Globus pallidus (tissue), 1 donor: ENCODE data around the gene DHODH.
A peak's percentile ranks its signal among the peaks of the same experiment; 100 is the strongest.
"Not testable (repeated sequence)": the region's sequence is repeated elsewhere in the genome, so short reads cannot be mapped to it uniquely, and the experiment has no call there.

Experiments
- DNase-seq: peaks from one replicate; pipeline ENCODE4 v3.0.0-alpha.2; 2015; ENCODE audit warnings: low spot score

The DHODH gene

DNA sequence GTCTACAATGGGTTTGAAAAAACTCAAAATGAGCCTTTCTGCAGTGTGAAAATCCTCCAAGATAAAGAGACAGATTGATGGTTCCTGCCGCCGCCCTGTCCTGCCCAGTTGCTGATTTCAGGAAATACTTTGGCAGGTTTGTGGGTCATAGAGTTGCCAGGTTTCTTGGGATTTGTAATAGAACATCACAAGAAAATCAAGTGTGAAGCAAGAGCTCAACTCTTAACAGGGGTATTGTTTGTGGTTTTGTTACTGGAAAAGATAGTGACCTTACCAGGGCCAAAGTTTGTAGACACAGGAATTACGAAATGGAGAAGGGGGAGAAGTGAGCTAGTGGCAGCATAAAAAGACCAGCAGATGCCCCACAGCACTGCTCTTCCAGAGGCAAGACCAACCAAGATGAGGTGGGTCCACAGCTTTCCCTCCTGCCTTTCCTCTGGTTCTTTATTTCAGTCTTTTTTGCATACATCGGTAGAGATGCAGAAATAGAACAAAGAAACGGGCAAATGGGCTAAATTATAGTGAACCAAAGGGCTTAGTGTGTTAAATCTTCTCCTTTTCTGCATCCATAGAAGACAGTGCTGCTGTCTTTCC, 45.8 kb downstream of the DHODH start, which contains the start of gene HP:
TSS of gene HP (plus strand) at position 252 of the 594 bp plus-strand sequence. CDS start at position 400, 148 bp downstream.
- DNase-seq: not testable (repeated sequence)

DNA sequence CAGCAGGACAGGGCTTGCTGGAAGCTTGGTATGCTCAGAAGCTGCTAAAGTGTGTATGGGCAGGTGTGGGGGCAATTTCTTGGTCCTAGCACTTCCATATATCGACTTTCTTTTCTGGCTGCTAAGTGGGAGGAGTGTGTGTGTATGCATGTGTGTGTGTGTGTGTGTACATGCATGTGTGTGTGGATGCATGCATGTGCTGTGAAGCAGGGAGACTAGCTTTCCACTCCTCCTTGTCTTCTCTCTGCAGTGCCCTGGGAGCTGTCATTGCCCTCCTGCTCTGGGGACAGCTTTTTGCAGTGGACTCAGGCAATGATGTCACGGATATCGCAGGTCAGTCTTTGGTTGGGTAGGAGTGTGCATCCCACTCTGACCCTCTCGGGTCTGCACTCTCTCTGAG, 47.4 kb downstream of the DHODH start:
- DNase-seq: no peak

DNA sequence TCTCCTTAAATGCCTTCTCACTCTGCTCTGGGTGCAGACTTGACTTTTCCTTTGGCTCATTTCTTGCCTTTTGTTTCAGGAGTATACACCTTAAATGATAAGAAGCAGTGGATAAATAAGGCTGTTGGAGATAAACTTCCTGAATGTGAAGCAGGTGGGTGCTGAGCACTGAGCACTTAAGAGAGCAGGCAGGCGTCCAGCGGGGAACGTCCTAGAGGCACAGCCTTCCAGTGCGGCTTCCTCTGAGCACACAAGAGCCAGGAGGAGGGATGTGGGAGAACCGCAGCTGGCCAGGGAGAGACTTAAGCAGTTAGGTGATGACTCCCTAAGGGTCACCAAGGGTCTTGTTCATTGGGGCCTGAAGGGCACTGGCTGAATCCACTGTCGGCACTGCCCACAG, 48.8 kb downstream of the DHODH start:
- DNase-seq: not testable (repeated sequence)

DNA sequence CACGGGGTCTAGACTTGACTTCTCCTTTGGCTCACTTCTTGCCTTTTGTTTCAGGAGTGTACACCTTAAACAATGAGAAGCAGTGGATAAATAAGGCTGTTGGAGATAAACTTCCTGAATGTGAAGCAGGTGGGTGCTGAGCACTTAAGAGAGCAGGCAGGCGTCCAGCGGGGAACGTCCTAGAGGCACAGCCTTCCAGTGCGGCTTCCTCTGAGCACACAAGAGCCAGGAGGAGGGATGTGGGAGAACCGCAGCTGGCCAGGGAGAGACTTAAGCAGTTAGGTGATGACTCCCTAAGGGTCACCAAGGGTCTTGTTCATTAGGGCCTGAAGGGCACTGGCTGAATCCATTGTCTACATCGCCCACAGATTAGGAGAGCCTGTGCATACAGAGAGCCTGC, 50.5 kb downstream of the DHODH start:
- DNase-seq: not testable (repeated sequence)

DNA sequence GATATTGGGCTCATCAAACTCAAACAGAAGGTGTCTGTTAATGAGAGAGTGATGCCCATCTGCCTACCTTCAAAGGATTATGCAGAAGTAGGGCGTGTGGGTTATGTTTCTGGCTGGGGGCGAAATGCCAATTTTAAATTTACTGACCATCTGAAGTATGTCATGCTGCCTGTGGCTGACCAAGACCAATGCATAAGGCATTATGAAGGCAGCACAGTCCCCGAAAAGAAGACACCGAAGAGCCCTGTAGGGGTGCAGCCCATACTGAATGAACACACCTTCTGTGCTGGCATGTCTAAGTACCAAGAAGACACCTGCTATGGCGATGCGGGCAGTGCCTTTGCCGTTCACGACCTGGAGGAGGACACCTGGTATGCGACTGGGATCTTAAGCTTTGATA, 51.9 kb downstream of the DHODH start:
- no peak for DNase-seq

DNA sequence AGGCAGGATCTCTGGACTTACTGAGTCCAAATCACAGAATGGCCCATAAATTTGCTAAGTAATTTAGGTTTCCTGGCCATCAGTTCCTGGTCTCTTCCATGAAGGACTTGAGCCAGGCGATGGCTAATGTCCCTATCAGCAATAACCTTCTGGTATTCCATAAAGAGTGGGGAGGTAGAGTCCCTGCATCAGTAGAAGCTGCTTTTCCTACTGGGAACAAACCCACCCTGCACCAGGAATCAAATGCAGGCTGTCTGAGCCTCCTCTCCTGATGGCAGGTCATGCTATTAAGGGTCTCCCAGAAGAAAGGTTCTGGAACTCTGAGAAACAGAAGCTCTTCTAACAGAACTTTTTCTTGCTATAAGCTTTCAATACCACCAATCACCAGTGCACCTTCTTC, 53.0 kb downstream of the DHODH start:
- DNase-seq: no peak

DNA sequence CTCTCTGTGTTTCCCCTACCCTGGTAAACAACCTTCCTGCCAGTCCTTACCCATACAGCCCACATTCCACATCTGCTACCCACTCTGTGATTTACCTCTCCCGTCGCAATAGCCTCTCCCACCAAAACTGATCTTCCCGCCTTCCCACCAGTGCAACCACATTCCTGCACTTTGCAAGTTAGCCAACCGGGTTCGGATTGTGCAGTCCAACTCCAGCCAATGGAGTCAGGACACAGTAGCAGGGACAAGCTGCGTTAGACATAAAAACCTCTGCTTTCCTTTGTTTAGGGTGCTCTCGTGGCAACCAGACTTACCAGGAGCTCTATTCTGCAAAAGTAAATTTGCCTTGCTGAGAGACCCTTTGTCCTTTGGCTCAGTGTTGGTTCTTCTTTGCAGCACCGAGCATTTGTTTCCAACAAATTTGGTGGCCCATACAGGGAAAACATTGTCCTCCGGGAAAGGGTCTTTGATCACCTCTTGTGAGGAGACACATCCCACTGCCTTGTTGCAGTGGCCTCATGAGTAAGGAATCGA, 55.9 kb downstream of the DHODH start:
- DNase-seq: no peak

DNA sequence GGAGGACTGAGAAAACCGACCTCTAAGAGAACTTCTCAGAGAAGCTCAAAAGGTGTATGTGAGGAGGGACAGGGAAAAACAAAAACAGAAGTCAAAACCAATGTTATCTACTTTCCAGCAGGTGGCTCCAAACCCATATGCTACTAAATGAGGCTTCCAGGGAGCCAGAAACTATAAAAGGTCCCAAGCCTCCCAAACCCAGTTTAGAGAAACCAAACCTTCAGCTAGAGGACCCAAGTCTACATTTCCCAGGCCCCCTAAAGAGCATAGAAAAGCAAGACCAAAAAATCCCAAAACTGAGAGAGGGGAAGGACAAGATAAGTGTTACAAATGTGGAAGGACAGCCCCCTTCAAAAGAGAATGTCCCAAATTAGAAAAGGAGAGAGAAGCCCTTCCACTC, 58.2 kb downstream of the DHODH start:
- peak; percentile 64 for DNase-seq

DNA sequence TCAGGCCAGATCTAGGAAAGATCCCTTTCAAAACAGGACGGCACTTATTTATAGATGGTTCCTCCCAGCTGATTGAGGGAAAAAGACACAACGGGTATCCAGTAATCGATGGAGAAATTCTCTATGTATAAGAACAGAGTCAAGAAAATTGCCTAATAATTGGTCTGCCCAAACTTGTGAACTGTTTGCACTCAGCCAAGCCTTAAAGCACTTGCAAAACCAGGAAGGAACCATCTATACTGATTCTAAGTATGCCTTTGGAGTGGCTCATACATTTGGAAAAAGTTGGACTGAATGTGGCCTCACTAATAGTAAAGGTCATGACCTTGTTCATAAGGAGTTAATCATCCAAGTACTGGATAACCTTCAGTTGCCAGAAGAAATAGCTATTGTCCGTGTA, 60.4 kb downstream of the DHODH start:
- no peak for DNase-seq

DNA sequence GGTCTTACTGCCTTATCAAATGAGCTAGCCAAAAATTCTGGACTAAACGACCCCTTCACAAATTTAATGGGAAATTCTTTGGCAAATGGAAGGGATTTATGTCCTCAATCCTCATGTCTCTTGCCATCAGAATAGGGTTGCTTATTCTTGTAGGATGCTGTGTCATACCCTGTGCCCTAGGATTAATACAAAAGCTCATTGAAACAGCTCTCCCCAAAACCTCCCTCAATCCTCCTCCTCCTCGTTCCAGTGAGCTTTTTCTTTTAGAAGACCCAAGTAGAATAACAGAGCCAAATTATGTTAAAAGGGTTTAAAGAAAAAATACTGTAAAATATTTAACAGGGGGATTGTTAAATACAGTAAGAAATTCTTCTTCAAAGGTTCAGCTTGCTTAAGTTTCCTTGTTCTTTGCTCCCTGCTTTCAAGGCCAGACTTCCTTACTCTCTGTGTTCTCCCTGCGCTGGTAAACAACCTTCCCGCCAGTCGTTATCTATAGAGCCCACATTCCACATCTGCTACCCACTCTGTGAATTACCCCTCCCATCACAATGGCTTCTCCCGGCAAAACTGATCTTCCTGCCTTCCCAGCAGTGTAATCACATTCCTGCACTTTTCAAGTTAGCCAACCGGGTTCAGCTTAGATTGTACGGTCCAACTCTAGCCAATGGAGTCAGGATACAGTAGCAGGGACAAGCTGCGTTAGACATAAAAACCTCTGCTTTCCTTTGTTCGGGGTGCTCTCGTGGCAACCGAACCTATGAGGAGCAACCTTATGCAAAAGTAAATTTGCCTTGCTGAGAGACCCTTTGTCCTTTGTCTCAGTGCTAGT, 64.2 kb downstream of the DHODH start:
- peak; percentile 56 for DNase-seq

DNA sequence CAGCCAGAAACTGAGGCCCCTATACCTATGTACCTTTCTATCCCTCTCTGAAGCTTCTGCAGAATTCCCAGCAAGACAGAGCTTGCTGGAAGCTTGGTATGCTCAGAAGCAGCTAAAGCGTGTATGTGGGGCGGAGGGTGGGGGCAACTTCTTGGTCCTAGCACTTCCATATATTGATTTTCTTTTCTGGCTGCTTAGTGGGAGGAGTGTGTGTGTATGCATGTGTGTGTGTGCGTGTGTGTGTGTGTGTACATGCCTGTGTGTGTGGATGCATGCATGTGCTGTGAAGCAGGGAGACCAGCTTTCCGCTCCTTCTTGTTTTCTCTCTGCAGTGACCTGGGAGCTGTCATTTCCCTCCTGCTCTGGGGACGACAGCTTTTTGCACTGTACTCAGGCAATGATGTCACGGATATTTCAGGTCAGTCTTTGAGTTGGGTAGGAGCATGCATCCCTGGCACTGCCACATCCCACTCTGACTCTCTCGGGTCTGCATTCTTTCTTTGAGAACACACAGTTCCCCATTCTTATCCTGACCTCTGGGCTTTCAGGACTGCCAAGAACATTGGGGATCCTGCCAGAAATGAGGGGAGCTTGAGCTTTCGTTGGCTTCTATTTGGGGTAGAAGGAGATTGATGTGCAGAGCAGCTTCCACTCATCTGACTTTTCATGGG, 65.2 kb downstream of the DHODH start:
- peak; percentile 74 for DNase-seq

DNA sequence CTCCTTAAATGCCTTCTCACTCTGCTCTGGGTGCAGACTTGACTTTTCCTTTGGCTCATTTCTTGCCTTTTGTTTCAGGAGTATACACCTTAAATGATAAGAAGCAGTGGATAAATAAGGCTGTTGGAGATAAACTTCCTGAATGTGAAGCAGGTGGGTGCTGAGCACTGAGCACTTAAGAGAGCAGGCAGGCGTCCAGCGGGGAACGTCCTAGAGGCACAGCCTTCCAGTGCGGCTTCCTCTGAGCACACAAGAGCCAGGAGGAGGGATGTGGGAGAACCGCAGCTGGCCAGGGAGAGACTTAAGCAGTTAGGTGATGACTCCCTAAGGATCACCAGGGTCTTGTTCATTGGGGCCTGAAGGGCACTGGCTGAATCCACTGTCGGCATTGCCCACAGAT, 66.5 kb downstream of the DHODH start:
- DNase-seq: not testable (repeated sequence)
